Measurements from ENCODE around the gene ITGB8. TPM values are rescaled to one million over a fixed set of nuclear protein-coding genes. Genes with fewer than 3 reads are reported as not detected.

Gene ITGB8
- total RNA-seq, 1 experiment from 2014 or later: 2.4 TPM

- TF ChIP-seq EZH2phosphoT487 (IDR thresholded peaks at IDR 0.05; ENCODE audit: borderline replicate concordance): no peak
- TF ChIP-seq POLR2A (IDR thresholded peaks at IDR 0.05; ENCODE audit: borderline replicate concordance, extremely low read depth, insufficient read depth, insufficient read length): no peak
Measured at GRCh38 chr7:20312562-20312961, 18.1 kb upstream of the ITGB8 start (continued).

GRCh38 chr7:20313626-20314025 lies 17.1 kb upstream of the ITGB8 start:
- H3K4me3 ChIP-seq (replicated peaks in 1 of 2; ENCODE audit: low read depth in 1 of 2, low read length in 2 of 2): no peak overlapping the region
- H3K4me1 ChIP-seq (ENCODE audit: control insufficient read depth in 1 of 2, insufficient read depth in 2 of 2, low read length in 2 of 2): no peaks in the 10 kb centered on the region
- no peaks in the 10 kb centered on the region for H3K9me3 ChIP-seq (ENCODE audit: control insufficient read depth in 1 of 2, insufficient read depth in 1 of 2, low read depth in 1 of 2, low read length in 2 of 2)
- no peaks in the 10 kb centered on the region for H3K27me3 ChIP-seq (ENCODE audit: insufficient read depth, low read length)
- BruUV-seq (replicated peaks): no TSS peak
- H3K36me3 ChIP-seq (ENCODE audit: control insufficient read depth in 1 of 2, insufficient read depth in 2 of 2, low read length in 2 of 2): no peaks in the 10 kb centered on the region
- no peak overlapping the region for H3K9ac ChIP-seq (ENCODE audit: low read length)
- TF ChIP-seq EZH2phosphoT487 (IDR thresholded peaks at IDR 0.05; ENCODE audit: borderline replicate concordance): no peak
- TF ChIP-seq SP1 (IDR thresholded peaks at IDR 0.05; ENCODE audit: low read depth): no peak
- no peak for TF ChIP-seq SIN3A (IDR thresholded peaks at IDR 0.05; ENCODE audit: low read depth)
- no peak for TF ChIP-seq TCF7L2 (IDR thresholded peaks at IDR 0.05; ENCODE audit: borderline replicate concordance, extremely low read depth, insufficient read depth, insufficient read length)
- no peak for TF ChIP-seq ZFX (IDR thresholded peaks at IDR 0.05)
- TF ChIP-seq EZH2 (IDR thresholded peaks at IDR 0.05): no peak
- TF ChIP-seq POLR2A (IDR thresholded peaks at IDR 0.05; ENCODE audit: borderline replicate concordance, extremely low read depth, insufficient read depth, insufficient read length): no peak
- no peak for TF ChIP-seq RAD21 (IDR thresholded peaks at IDR 0.05; ENCODE audit: low read depth)
- no peak for TF ChIP-seq CTCF (IDR thresholded peaks at IDR 0.05 in 2 of 3, conservative IDR thresholded peaks at IDR 0.05 in 1 of 3; ENCODE audit: borderline replicate concordance in 1 of 3, insufficient read depth in 1 of 3, low read depth in 2 of 3, low read length in 2 of 3)
- TF ChIP-seq FOSL1 (IDR thresholded peaks at IDR 0.05; ENCODE audit: low read depth): no peak
- no peak for TF ChIP-seq ATF3 (IDR thresholded peaks at IDR 0.05)
- no peak for TF ChIP-seq EGR1 (IDR thresholded peaks at IDR 0.05; ENCODE audit: low read depth)
- no peak for TF ChIP-seq SRF (IDR thresholded peaks at IDR 0.05; ENCODE audit: low read depth)
- no peak for TF ChIP-seq CBX3 (IDR thresholded peaks at IDR 0.05; ENCODE audit: low read depth)
- no peak for TF ChIP-seq JUND (IDR thresholded peaks at IDR 0.05)
- TF ChIP-seq POLR2AphosphoS5 (IDR thresholded peaks at IDR 0.05; ENCODE audit: low read depth, low read length): no peak
- no peak for TF ChIP-seq YY1 (IDR thresholded peaks at IDR 0.05; ENCODE audit: extremely low read depth, insufficient replicate concordance, low read depth, low read length)
- no peak for TF ChIP-seq ZNF274 (IDR thresholded peaks at IDR 0.05; ENCODE audit: low read depth, low read length)
- TF ChIP-seq ZBTB33 (IDR thresholded peaks at IDR 0.05; ENCODE audit: extremely low read depth, insufficient replicate concordance, low read length): no peak
- TF ChIP-seq CEBPB (IDR thresholded peaks at IDR 0.05; ENCODE audit: low read depth): no peak
- intact Hi-C loops (cut with micrococcal nuclease): no loop called here
- H4K20me1 ChIP-seq (ENCODE audit: insufficient read depth): no peaks in the 10 kb centered on the region
- H3K4me2 ChIP-seq (ENCODE audit: low read length): no peak overlapping the region
- RAD21 ChIA-PET (ENCODE audit: low non-redundant PET in 1 of 2, low total read pairs in 2 of 2, uncharacterized antibody in 2 of 2, unreplicated experiment in 2 of 2): no interaction called here
- no peak overlapping the region for H2AFZ ChIP-seq (ENCODE audit: low read depth, low read length, poor library complexity, severe bottlenecking)
- POLR2A ChIA-PET: no interaction called here
- H3K9me2 ChIP-seq (ENCODE audit: insufficient read depth): no peaks in the 10 kb centered on the region
- no peak for ATAC-seq
- no peaks in the 10 kb centered on the region for H3K79me2 ChIP-seq (ENCODE audit: insufficient read depth, low read length)
- no peak overlapping the region for H3K27ac ChIP-seq (ENCODE audit: low read depth, low read length)
- CTCF ChIA-PET: interaction anchor here (1.0 kb wide), 1 partner anchor 600 kb away, joined by 3 read pairs; no protein-coding TSS in a partner anchor
- no peak for DNase-seq (ENCODE audit: low read depth, low spot score)
